HL-60 (cell line): ENCODE measurements around the gene PRKAB1.

Source experiments
- GABPA ChIP-seq: IDR thresholded peaks from 2 replicates; pipeline ENCODE4 v1.6.1; 2012; ENCODE audit warnings: low read depth
- POLR2AphosphoS5 ChIP-seq: IDR thresholded peaks from 2 replicates; pipeline ENCODE4 v1.6.1; 2012; ENCODE audit warnings: low read depth
- SPI1 ChIP-seq: IDR thresholded peaks from 2 replicates; pipeline ENCODE4 v1.6.1; 2012; ENCODE audit warnings: low read depth, mild to moderate bottlenecking, borderline replicate concordance
- TF ChIP-seq, protein P1 (sequence below): IDR thresholded peaks from 2 replicates; pipeline ENCODE4 v1.6.1; 2012; ENCODE audit warnings: low read depth; ENCODE audit not compliant: insufficient replicate concordance
- TF ChIP-seq, protein P2 (sequence below): IDR thresholded peaks from one replicate; pipeline ENCODE4 v1.5.1; 2011; ENCODE audit warnings: low read length, control low read depth, inconsistent platforms; ENCODE audit not compliant: insufficient read depth

- TF ChIP-seq POLR2AphosphoS5 = no peak
- TF ChIP-seq, protein P1, sequence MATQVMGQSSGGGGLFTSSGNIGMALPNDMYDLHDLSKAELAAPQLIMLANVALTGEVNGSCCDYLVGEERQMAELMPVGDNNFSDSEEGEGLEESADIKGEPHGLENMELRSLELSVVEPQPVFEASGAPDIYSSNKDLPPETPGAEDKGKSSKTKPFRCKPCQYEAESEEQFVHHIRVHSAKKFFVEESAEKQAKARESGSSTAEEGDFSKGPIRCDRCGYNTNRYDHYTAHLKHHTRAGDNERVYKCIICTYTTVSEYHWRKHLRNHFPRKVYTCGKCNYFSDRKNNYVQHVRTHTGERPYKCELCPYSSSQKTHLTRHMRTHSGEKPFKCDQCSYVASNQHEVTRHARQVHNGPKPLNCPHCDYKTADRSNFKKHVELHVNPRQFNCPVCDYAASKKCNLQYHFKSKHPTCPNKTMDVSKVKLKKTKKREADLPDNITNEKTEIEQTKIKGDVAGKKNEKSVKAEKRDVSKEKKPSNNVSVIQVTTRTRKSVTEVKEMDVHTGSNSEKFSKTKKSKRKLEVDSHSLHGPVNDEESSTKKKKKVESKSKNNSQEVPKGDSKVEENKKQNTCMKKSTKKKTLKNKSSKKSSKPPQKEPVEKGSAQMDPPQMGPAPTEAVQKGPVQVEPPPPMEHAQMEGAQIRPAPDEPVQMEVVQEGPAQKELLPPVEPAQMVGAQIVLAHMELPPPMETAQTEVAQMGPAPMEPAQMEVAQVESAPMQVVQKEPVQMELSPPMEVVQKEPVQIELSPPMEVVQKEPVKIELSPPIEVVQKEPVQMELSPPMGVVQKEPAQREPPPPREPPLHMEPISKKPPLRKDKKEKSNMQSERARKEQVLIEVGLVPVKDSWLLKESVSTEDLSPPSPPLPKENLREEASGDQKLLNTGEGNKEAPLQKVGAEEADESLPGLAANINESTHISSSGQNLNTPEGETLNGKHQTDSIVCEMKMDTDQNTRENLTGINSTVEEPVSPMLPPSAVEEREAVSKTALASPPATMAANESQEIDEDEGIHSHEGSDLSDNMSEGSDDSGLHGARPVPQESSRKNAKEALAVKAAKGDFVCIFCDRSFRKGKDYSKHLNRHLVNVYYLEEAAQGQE = no peak
- TF ChIP-seq SPI1 = no peak
- TF ChIP-seq, protein P2, sequence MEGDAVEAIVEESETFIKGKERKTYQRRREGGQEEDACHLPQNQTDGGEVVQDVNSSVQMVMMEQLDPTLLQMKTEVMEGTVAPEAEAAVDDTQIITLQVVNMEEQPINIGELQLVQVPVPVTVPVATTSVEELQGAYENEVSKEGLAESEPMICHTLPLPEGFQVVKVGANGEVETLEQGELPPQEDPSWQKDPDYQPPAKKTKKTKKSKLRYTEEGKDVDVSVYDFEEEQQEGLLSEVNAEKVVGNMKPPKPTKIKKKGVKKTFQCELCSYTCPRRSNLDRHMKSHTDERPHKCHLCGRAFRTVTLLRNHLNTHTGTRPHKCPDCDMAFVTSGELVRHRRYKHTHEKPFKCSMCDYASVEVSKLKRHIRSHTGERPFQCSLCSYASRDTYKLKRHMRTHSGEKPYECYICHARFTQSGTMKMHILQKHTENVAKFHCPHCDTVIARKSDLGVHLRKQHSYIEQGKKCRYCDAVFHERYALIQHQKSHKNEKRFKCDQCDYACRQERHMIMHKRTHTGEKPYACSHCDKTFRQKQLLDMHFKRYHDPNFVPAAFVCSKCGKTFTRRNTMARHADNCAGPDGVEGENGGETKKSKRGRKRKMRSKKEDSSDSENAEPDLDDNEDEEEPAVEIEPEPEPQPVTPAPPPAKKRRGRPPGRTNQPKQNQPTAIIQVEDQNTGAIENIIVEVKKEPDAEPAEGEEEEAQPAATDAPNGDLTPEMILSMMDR = no peak
- no peak for TF ChIP-seq GABPA
These were observed 7.9 kb upstream of the PRKAB1 start for GRCh38 chr12:119660076-119660475.
